ENCODE data around the gene SZRD1.

- TF ChIP-seq CTCF (IDR thresholded peaks at IDR 0.05) (no peak), POLR2A (IDR thresholded peaks at IDR 0.05) (no peak), POLR2AphosphoS5 (IDR thresholded peaks at IDR 0.05) (no peak), EP300 (IDR thresholded peaks at IDR 0.05) (no peak)
These were observed 71.5 kb downstream of the SZRD1 start for GRCh38 chr1:16438516-16438915.

Measured in suprapubic skin (tissue), 4 donors.